K562 (cell line): ENCODE data around the gene KPNA3. TPM values are rescaled to one million over a fixed set of nuclear protein-coding genes. Genes with fewer than 3 reads are reported as not detected.

Experiments
- BHLHE40 ChIP-seq: IDR thresholded peaks from 2 replicates; pipeline ENCODE4 v1.6.1; 2011; ENCODE audit warnings: low read length, improper control_type of control experiment
- CBFA2T2 ChIP-seq: fragments of 450-650 bp; conservative IDR thresholded peaks from 2 replicates; pipeline ENCODE4 v1.6.1; 2017; ENCODE audit warnings: mild to moderate bottlenecking
- GTF2E2 ChIP-seq: fragments of 200-800 bp; sonication (Bioruptor generic); IDR thresholded peaks from 2 replicates; pipeline ENCODE4 v1.6.1; 2016; ENCODE audit warnings: missing genetic modification characterization, missing compliant biosample characterization
- MCM2 ChIP-seq: fragments of 450-650 bp; IDR thresholded peaks from 2 replicates; pipeline ENCODE4 v1.6.1; 2017; ENCODE audit warnings: low read depth, mild to moderate bottlenecking
- PHB2 ChIP-seq: fragments of 450-650 bp; IDR thresholded peaks from 2 replicates; pipeline ENCODE4 v1.6.1; 2017; ENCODE audit warnings: low read depth
- POLR2A ChIP-seq: fragments of 450-650 bp; conservative IDR thresholded peaks from 2 replicates; pipeline ENCODE4 v1.6.1; 2016
- TOE1 ChIP-seq, 2 experiments: fragments of 450-650 bp in 1 of 2; sonication (generic) in 1 of 2; formaldehyde crosslinking in 1 of 2; IDR thresholded peaks; 2 replicates each; pipeline versions ENCODE4 v1.7.1 to v1.8.0; 2016 to 2022; ENCODE audit warnings: borderline replicate concordance in 2 of 2, mild to moderate bottlenecking in 2 of 2, antibody characterized with exemption in 1 of 2, inconsistent platforms in 1 of 2, low read depth in 1 of 2, missing genetic modification reagents in 1 of 2, moderate library complexity in 1 of 2
- ZKSCAN3 ChIP-seq: fragments of 250-450 bp; sonication (Bioruptor Pico); IDR thresholded peaks from 2 replicates; pipeline ENCODE4 v1.4.0; 2020
- ZKSCAN8 ChIP-seq: fragments of 200-800 bp; sonication (Bioruptor generic); IDR thresholded peaks from 2 replicates; pipeline ENCODE4 v1.6.1; 2016; ENCODE audit warnings: missing genetic modification characterization, missing compliant biosample characterization
- polyA plus RNA-seq, 8 experiments: library from polyadenylated mRNA; depleted of rRNA in 4 of 8; stranded (reverse) in 5 of 8; unstranded in 3 of 8; fragments of >200 nt; fragmentation: Nextera tagmentation in 2 of 8; fragmentation: Illumina TruSeq in 1 of 8; extraction: Ambion mirVana in 2 of 8; extraction: Trizol in 1 of 8; gene quantifications; 2 replicates each; pipeline versions ENCODE4 v1.2.1 to v1.2.3, GENCODE V29; 2011 to 2014; ENCODE audit warnings: inconsistent platforms in 1 of 8, missing spikeins in 1 of 8
- total RNA-seq, 7 experiments: library from RNA; depleted of rRNA in 6 of 7; stranded (reverse); fragments of >200 nt in 6 of 7; fragmentation: Illumina TruSeq in 2 of 7; extraction: Trizol in 2 of 7; gene quantifications; 2 replicates each; pipeline versions ENCODE4 v1.2.1 to v1.2.3, GENCODE V29; 2011 to 2021; ENCODE audit warnings: low replicate concordance in 1 of 7
- TF ChIP-seq, protein P1 (sequence below): sonication (generic); formaldehyde crosslinking; IDR thresholded peaks from 2 replicates; pipeline ENCODE4 v1.9.0; 2022; ENCODE audit warnings: mild to moderate bottlenecking, missing genetic modification reagents
- TF ChIP-seq, protein P2 (sequence below), 2 experiments: fragments of 200-800 bp in 1 of 2; sonication (Bioruptor generic) in 1 of 2; sonication (generic) in 1 of 2; formaldehyde crosslinking in 1 of 2; IDR thresholded peaks in 1 of 2; conservative IDR thresholded peaks in 1 of 2; 2 replicates each; pipeline versions ENCODE4 v1.5.0 to v1.6.1; 2016 to 2020; ENCODE audit warnings: missing compliant biosample characterization in 1 of 2, missing genetic modification characterization in 1 of 2, missing genetic modification reagents in 1 of 2

KPNA3 gene
- total and polyA plus RNA-seq, 9 of the 15 experiments (the other 6 are each of a cell fraction or from before 2014, with no cell fraction given): 8.5 to 23.4 (median 15.7) TPM

- TF ChIP-seq BHLHE40 (no peak), PHB2 (no peak), TOE1 (IDR thresholded peaks at IDR 0.05; ENCODE audit: borderline replicate concordance) (no peak), TOE1 (CRISPR knock-in tag; IDR thresholded peaks at IDR 0.05; ENCODE audit: borderline replicate concordance, low read depth) (no peak), CBFA2T2 (no peak), ZKSCAN3 (CRISPR knock-in tag) (no peak), ZKSCAN8 (CRISPR knock-in tag) (no peak), POLR2A (no peak), MCM2 (no peak), GTF2E2 (tag) (no peak)
- TF ChIP-seq, protein P1, sequence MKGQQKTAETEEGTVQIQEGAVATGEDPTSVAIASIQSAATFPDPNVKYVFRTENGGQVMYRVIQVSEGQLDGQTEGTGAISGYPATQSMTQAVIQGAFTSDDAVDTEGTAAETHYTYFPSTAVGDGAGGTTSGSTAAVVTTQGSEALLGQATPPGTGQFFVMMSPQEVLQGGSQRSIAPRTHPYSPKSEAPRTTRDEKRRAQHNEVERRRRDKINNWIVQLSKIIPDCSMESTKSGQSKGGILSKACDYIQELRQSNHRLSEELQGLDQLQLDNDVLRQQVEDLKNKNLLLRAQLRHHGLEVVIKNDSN (CRISPR knock-in tag): no peak
- TF ChIP-seq, protein P2, sequence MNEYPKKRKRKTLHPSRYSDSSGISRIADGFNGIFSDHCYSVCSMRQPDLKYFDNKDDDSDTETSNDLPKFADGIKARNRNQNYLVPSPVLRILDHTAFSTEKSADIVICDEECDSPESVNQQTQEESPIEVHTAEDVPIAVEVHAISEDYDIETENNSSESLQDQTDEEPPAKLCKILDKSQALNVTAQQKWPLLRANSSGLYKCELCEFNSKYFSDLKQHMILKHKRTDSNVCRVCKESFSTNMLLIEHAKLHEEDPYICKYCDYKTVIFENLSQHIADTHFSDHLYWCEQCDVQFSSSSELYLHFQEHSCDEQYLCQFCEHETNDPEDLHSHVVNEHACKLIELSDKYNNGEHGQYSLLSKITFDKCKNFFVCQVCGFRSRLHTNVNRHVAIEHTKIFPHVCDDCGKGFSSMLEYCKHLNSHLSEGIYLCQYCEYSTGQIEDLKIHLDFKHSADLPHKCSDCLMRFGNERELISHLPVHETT (CRISPR knock-in tag; conservative IDR thresholded peaks at IDR 0.05 in 1 of 2, IDR thresholded peaks at IDR 0.05 in 1 of 2): no peak
These were observed 33.0 kb downstream of the KPNA3 start (continued) for GRCh38 chr13:49759503-49759902.
